ENCODE measurements around the gene IL33. TPM values are rescaled to one million over a fixed set of nuclear protein-coding genes. Genes with fewer than 3 reads are reported as not detected.

The IL33 gene
- total RNA-seq, 1 donor from 2014 or later, result not detected

DNA sequence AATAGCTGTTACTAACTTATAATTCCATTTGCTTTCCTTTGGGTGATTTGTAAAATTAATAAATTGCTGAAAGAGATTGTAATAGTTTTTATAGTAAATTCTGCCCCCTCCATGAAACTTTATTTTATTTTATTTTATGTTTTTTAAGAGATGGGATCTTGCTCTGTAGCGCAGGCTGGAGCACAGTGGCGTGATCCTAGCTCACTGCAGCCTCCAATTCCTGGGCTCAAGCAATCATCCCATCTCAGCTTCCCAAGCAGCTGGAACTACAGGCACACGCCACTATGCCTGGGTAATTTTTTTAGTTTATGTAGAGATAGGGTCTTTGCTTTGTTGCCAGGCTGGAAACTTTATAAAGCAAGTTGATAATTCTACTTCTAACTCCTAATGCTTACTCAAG, 395 bp downstream of the IL33 start:
- intact Hi-C loops (cut with micrococcal nuclease), result no loop called here

DNA sequence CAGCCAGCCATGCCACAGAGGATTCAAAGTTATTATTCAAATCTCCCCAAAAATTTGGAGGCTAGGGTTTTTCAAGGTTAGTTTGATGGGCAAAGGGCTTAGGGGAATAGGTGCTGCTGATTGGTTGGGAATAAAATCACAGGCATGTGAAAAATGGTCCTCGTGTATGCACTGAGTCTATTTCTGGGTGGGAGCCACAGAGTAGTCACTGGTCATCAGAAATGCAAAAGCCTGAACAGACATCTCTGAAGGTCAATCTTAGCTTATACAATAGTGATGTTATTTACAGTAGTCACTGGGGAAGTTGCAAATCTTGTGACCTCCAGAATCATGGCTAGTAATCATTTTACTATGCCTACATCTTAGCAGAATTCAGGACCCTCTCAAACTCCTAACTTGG, 1.3 kb downstream of the IL33 start:
- intact Hi-C loops (cut with micrococcal nuclease), result no loop called here

DNA sequence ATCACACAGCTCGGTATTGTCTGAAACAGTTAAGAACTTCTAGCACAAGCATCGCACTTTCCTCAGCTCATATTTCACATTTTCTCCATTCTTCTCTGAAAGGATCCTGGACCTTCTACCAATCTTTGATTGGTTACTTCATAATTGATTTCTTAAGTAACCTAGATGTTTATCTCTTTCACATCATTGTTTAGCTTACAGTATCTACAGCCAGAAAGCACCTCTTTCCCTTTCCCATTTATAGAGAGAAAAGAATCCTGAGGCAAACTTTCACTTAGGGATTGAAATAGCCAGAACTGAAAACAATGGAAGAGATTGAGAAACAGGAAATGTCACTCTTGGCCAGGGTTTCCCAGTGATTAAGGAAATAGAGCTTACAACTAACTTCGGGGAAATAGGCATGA, 2.5 kb downstream of the IL33 start:
- intact Hi-C loops (cut with micrococcal nuclease), result no loop called here

- intact Hi-C loops (cut with micrococcal nuclease), result no loop called here
These were observed 3.4 kb downstream of the IL33 start for GRCh38 chr9:6219040-6219439.

DNA sequence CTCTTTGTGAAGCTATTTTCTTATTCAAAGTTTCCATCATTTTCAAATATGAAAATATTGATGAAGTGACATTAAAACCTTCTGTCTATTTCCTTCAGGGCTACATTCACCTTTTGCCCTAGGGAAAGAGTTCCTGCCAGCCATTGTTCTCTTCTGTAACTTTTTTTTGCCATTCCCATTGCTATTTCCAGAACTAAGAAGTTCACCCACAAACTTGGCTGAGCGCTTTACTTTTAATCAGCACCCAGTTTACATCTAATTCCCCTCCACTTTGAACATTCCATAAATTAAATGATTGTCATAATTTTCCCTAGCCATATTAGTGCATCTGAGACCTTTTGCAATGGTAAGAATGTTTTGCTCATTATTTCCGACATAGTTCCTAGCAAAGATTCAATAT, 4.4 kb downstream of the IL33 start:
- intact Hi-C loops (cut with micrococcal nuclease), result no loop called here

- intact Hi-C loops (cut with micrococcal nuclease), result no loop called here
These were observed 9.0 kb downstream of the IL33 start for GRCh38 chr9:6224393-6225154.

GRCh38 chr9:6226696-6227095, 11.1 kb downstream of the IL33 start:
- intact Hi-C loops (cut with micrococcal nuclease), result no loop called here

- intact Hi-C loops (cut with micrococcal nuclease), result no loop called here
These were observed 13.6 kb downstream of the IL33 start for GRCh38 chr9:6229186-6229585.

DNA sequence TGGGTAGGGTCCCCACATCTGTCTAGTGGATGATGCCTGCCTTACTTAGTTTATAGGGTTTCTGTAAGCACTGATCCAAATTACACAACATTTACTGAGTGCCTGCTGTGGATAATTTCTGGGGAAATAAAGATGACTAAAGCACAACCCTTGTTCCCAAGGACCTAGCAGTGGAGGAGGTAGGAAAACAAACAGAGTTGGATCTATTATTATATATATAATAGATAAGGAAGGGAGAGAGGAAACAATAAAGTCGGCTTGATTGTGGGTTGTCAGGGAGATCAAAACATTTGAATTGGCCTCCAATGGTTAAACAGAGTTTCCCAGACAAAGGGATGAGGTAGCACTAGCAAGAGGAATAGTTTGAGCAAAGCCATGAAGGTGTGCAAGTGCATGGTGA, 14.0 kb downstream of the IL33 start:
- intact Hi-C loops (cut with micrococcal nuclease), result no loop called here

GRCh38 chr9:6230037-6230780, 14.6 kb downstream of the IL33 start:
- intact Hi-C loops (cut with micrococcal nuclease), result no loop called here

GRCh38 chr9:6232336-6232945, 16.8 kb downstream of the IL33 start:
- intact Hi-C loops (cut with micrococcal nuclease), result no loop called here

GRCh38 chr9:6234014-6234413, 18.4 kb downstream of the IL33 start:
- intact Hi-C loops (cut with micrococcal nuclease), result no loop called here

DNA sequence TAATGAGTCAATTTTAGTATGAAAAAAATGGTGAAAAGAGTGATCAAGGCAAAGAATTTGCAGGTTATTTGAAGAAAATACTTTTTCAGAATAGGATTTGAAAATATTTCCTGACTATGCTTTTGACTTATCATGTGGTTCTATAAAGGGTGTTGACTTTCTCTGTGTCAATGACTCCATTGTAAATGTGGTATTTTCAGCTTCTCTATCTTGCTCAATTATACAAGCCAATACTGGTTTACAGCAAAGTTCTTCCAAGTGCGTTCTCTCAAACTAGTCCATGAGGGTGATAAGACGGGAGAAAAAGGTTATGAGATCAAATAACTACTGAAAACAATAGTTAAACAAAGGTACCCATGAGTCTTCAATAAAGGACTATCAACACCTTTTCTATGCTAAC, 21.7 kb downstream of the IL33 start:
- intact Hi-C loops (cut with micrococcal nuclease), result no loop called here

DNA sequence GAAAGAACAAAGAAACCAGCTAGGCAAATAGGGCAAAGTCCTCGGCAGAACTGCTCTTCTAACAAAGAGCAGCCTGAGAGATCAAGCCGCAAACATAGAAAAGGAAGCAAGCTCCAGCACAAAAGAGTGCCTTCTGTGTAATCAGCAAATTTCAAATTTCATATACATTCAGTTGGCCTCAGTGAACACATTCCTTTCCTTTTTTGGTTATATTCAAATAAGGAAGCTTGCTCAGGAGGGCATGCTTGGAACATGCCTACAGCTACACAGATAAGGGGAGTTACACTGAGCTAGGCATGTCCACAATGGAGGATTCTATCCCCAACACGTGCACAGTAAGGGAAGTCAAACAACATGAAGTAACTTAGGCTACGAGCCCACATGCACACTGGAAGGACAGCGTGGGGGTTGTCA, 23.4 kb downstream of the IL33 start:
- intact Hi-C loops (cut with micrococcal nuclease), result no loop called here

DNA sequence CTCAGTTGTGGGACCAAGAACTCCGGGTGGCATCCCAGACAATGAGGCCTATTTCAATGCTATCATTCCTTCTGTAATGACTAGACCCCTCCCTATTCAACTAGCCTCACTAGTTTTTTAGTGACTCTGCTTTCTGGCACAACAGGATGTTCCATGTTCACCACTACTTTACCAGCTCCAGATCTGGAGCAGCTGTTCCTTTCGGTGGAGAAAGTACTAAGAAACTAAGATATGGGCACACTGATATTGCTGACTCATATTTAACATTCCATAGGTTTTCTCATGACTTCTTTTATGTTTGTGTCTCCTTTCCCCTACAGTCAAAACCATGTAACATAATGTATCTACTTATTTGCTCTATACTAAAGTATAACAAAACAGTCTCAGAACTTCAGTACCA, 24.1 kb downstream of the IL33 start:
- intact Hi-C loops (cut with micrococcal nuclease), result no loop called here

GRCh38 chr9:6243746-6244145, 28.1 kb downstream of the IL33 start:
- intact Hi-C loops (cut with micrococcal nuclease), result no loop called here

DNA sequence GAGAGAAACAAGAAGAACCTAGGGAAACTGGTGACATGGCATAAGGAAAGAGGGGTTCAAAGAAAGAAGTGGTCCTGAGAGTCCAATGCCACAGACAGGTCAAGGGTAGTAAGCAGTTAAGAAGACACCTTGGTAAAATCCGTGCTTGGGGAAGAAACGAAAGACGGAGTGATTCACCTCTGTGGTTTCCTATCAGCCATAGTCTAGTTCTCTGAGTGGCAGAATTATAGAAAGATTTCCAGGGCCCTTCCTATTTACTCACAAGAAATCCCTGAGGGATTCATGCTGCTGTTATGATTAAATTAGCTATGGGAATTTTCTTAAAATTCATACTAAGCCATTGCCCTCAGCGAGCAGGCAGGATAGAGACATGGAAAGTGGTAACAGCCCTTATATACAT, 31.7 kb downstream of the IL33 start:
- intact Hi-C loops (cut with micrococcal nuclease), result no loop called here

DNA sequence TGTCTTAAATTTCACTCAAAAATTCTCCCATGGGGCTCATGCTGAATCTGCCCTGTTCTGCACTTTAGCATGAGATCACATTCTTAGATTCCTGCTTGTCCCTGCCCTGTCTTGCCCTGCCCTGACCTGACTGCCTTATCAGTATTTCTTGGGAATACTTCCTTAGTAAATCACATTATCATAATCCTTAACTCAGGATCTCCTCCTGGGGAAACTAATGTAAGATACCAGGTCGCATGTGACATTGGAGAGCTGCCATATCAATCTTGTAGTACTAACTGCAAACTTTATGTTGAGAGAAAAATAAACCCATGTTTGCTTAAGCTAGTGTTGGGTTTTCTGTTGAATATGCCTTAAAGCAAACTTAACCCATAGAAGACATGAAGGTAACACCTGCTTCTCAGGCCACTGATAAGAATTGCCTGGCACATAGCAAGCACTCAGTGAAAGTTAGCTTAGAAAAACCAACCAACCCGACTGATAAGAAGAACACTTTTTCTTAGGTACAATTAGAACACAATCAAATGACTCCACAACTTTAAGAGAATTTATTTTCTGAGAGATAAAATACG, 53.3 kb downstream of the IL33 start:
- intact Hi-C loops (cut with micrococcal nuclease), result no loop called here

DNA sequence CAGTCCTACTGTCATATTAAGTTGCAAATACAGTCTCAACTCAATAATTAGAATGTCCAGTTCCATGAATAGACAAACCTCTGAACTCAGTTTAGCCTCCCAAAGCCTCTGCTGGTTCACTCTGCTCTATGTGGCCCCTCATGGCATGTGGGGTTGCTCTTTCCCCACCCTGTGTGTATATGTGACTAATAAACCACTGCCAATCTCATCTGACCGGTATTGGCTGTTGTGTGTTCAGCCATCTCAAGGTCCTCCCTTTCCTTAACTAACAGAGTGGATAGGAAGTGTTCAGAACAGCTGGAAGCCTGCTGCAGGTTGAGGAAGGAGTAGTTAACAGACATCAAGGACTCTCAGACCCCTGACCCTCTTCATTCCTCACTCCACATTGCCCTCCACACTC, 55.3 kb downstream of the IL33 start:
- intact Hi-C loops (cut with micrococcal nuclease), result no loop called here

DNA sequence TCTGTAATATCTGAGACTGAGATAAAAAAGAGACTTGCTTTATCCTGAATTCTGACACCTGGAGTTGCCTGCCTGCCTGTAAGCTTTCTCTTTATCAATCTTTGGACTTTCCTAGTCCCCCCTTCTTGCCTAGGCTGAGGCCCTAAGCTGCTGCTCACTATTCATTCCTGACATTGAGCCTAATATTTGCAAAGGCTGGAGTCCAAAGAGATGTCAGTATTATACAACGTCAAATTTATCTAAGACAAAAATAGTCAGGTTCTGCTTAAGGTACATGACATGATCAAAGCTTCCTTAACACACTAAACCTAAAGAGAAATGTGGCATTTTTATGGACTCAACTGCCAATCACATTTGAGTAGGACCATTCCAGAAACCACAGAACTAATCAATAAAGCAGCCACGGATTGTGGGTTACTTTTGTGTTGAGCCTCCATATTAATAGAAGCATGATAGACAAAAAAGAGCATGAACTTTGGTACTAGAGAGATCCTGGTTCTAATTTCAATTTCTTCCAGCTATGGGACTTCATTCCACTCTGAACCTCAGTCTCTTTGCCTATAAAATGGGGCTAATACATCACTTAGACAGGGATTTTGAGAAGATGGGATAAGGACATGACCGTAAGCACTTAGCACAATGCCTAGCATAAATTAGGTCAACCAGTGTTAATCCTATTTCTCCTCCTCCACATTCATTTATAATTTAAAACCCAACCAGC, 56.1 kb downstream of the IL33 start:
- intact Hi-C loops (cut with micrococcal nuclease), result no loop called here

DNA sequence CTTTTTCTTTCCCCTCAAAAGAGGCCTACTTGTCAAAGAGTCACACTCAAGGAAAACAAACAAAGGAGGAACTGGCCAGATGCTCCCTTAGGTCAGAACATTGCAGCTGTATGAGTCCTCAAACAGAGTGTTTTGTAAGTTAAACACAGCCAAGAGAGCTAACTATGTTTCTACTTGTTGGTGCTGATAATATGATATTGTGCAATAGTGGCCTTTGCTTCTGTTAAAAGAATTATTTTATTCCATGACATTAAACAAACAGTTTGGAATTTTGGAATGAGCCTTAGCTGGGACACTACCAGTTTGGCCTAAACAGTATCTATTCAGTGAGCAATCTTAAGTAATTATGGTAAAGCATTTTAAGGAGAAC, 56.6 kb downstream of the IL33 start:
- intact Hi-C loops (cut with micrococcal nuclease), result no loop called here

- intact Hi-C loops (cut with micrococcal nuclease), result no loop called here
These were observed 61.8 kb downstream of the IL33 start for GRCh38 chr9:6277417-6277816.

All from T-helper 1 cell treated with Interleukin-12 subunit alpha and Interleukin-12 subunit beta and Interleukin-4 antibody, amounts not matched to agents 30 ng/mL and 1 ng/mL, for 36 hours (primary cell).